ENCODE data around the gene RALGAPA1. TPM values are rescaled to one million over a fixed set of nuclear protein-coding genes. Genes with fewer than 3 reads are reported as not detected.

Gene RALGAPA1
- total and polyA plus RNA-seq, 2 experiments from 2014 or later: 21.9 to 27.3 TPM

- TF ChIP-seq ZNF462 (CRISPR knock-in tag; IDR thresholded peaks at IDR 0.05): no peak
- no peak for TF ChIP-seq ZNF114 (CRISPR knock-in tag; IDR thresholded peaks at IDR 0.05)
- no peak for TF ChIP-seq ETS1 (IDR thresholded peaks at IDR 0.05)
- no peak for TF ChIP-seq JUNB (IDR thresholded peaks at IDR 0.05; ENCODE audit: unreplicated experiment)
- TF ChIP-seq REST (IDR thresholded peaks at IDR 0.05; ENCODE audit: unreplicated experiment): no peak
These were observed 81.3 kb downstream of the RALGAPA1 start (continued) for GRCh38 chr14:35727764-35728163.

Data from GM23338 (cell line).